MM.1S (cell line): ENCODE data around the gene TM7SF3.
"Not testable (repeated sequence)": the region's sequence is repeated elsewhere in the genome, so short reads cannot be mapped to it uniquely, and the experiment has no call there.

ENCODE experiments used
- EZH2 ChIP-seq: fragments of 300-600 bp; sonication (generic); optimal IDR thresholded peaks from 2 replicates; pipeline ENCODE3; 2017; ENCODE audit warnings: low read depth, mild to moderate bottlenecking, antibody characterized with exemption, low read length, mixed read lengths
- TF ChIP-seq, protein P1 (sequence below): fragments of 300-600 bp; sonication (generic); IDR thresholded peaks from 2 replicates; pipeline ENCODE4 v1.5.1; 2016; ENCODE audit warnings: antibody characterized with exemption, low read length, mixed read lengths

DNA sequence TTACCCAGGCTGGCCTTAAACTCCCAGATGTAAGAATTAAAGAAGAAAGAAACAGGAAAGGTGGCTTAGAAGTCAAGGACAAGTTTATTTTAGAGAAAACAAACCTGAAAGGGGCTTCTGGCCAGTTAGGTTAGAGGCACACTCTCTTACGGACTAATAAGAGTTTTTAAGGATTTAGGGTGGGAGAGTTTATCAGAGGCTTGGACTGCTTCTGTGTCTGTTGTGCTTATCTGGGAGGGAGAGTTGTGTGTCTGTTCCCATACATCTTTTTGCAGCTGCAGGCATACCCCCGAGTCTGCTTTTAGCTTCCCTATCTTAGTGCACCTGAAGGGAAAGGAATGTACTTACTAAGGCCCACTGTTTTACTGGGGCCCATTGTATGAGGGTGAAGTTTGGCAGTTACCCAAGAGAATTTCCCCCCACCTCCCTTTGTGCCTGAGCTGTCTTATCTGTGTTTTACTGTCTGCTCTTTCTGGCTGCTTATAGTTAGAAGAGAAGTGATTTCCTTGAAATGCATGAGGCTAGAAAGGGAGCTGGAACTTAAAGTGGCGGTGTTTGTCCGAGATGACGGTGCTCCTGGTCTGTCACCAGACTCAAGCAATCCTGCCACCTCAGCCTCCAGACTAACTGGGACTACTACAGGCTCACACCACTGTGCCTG lies 3.1 kb upstream of the TM7SF3 start:
- TF ChIP-seq, protein P1, sequence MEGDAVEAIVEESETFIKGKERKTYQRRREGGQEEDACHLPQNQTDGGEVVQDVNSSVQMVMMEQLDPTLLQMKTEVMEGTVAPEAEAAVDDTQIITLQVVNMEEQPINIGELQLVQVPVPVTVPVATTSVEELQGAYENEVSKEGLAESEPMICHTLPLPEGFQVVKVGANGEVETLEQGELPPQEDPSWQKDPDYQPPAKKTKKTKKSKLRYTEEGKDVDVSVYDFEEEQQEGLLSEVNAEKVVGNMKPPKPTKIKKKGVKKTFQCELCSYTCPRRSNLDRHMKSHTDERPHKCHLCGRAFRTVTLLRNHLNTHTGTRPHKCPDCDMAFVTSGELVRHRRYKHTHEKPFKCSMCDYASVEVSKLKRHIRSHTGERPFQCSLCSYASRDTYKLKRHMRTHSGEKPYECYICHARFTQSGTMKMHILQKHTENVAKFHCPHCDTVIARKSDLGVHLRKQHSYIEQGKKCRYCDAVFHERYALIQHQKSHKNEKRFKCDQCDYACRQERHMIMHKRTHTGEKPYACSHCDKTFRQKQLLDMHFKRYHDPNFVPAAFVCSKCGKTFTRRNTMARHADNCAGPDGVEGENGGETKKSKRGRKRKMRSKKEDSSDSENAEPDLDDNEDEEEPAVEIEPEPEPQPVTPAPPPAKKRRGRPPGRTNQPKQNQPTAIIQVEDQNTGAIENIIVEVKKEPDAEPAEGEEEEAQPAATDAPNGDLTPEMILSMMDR, result not testable (repeated sequence)
- TF ChIP-seq EZH2, result not testable (repeated sequence)
